HCT116 (cell line): Measurements from ENCODE around the gene DMRT3. TPM values are rescaled to one million over a fixed set of nuclear protein-coding genes. Genes with fewer than 3 reads are reported as not detected.

Experiments used
- ATAC-seq: fragments of 200-7000 bp; cut with Tn5 transposase; 2 replicates; pipeline ENCODE4 v1.9.1; 2020; ENCODE audit warnings: mild to moderate bottlenecking, moderate library complexity
- BruUV-seq: library from RNA; stranded (reverse); fragments of 400-500 nt; replicated peaks from 2 replicates; lab custom pipeline; 2021; lab: Mats Ljungman, UMichigan
- CTCF ChIA-PET: fragments of 300-600 bp; sonication (Branson Sonifier 250); formaldehyde crosslinking; loops from one replicate; lab custom pipeline; 2021; ENCODE audit warnings: antibody characterized with exemption; lab: Charles Lee
- POLR2A ChIA-PET: fragments of 300-600, 350-600 bp; sonication (Branson Sonifier 250); formaldehyde crosslinking; loops from one replicate; lab custom pipeline; 2021; ENCODE audit warnings: antibody characterized with exemption; lab: Charles Lee
- RAD21 ChIA-PET, 2 experiments: fragments of 300-600 bp; sonication (Branson Sonifier 250); formaldehyde crosslinking; loops; one replicate each; lab custom pipeline; 2023; ENCODE audit warnings: low total read pairs in 2 of 2; ENCODE audit not compliant: uncharacterized antibody in 2 of 2, unreplicated experiment in 2 of 2, low non-redundant PET in 1 of 2; lab: Charles Lee
- DNase-seq: peaks from one replicate; pipeline ENCODE4 v3.0.0-alpha.2; 2010; ENCODE audit warnings: low read depth, low spot score
- H2AFZ ChIP-seq: fragments of 200-600 bp; shearing (Covaris generic), sonication (generic); 2 replicates; pipeline ENCODE4 v1.6.1; 2017; ENCODE audit warnings: low read depth, mixed run types, mixed read lengths, antibody characterized with exemption, low read length; ENCODE audit not compliant: poor library complexity, severe bottlenecking
- H3K27ac ChIP-seq: 2 replicates; pipeline ENCODE4 v1.5.1; 2012; ENCODE audit warnings: low read depth, low read length
- H3K27me3 ChIP-seq: fragments of 200-600 bp; sonication (generic); 2 replicates; pipeline ENCODE4 v1.6.1; 2016; ENCODE audit warnings: mixed run types, low read length, mixed read lengths; ENCODE audit not compliant: insufficient read depth
- H3K36me3 ChIP-seq, 2 experiments: fragments of 200-500 bp in 1 of 2; fragments of 200-600 bp in 1 of 2; sonication (Bioruptor generic) in 1 of 2; sonication (generic) in 1 of 2; 2 replicates each; pipeline versions ENCODE4 v1.5.1 to v1.6.1; 2014 to 2016; ENCODE audit warnings: low read length in 2 of 2, inconsistent platforms in 1 of 2, mixed read lengths in 1 of 2, mixed run types in 1 of 2; ENCODE audit not compliant: insufficient read depth in 2 of 2, control insufficient read depth in 1 of 2
- H3K4me1 ChIP-seq, 2 experiments: fragments of 200-600 bp in 1 of 2; sonication (generic) in 1 of 2; 2 replicates each; pipeline versions ENCODE4 v1.5.1 to v1.6.1; 2012 to 2017; ENCODE audit warnings: low read length in 2 of 2, inconsistent platforms in 1 of 2, mild to moderate bottlenecking in 1 of 2, mixed read lengths in 1 of 2, mixed run types in 1 of 2, moderate library complexity in 1 of 2; ENCODE audit not compliant: insufficient read depth in 2 of 2, control insufficient read depth in 1 of 2
- H3K4me2 ChIP-seq: fragments of 200-600 bp; sonication (generic); 2 replicates; pipeline ENCODE4 v1.6.1; 2017; ENCODE audit warnings: mixed run types, low read length, mixed read lengths
- H3K4me3 ChIP-seq, 2 experiments: fragments of 200-600 bp in 1 of 2; sonication (generic) in 1 of 2; replicated peaks in 1 of 2; 2 replicates each; pipeline ENCODE4 v1.5.1; 2011 to 2016; ENCODE audit warnings: low read length in 2 of 2, control low read depth in 1 of 2, low read depth in 1 of 2, mild to moderate bottlenecking in 1 of 2, mixed read lengths in 1 of 2, mixed run types in 1 of 2
- H3K79me2 ChIP-seq: fragments of 200-600 bp; sonication (generic); 2 replicates; pipeline ENCODE4 v1.6.1; 2017; ENCODE audit warnings: mild to moderate bottlenecking, mixed run types, low read length, moderate library complexity, mixed read lengths; ENCODE audit not compliant: insufficient read depth
- H3K9ac ChIP-seq: fragments of 200-600 bp; sonication (generic); 2 replicates; pipeline ENCODE4 v1.6.1; 2016; ENCODE audit warnings: low read length, mixed read lengths
- H3K9me2 ChIP-seq: fragments of 200-600 bp; sonication (generic), shearing (Covaris generic); 2 replicates; pipeline ENCODE4 v1.6.1; 2017; ENCODE audit warnings: mixed run types, mild to moderate bottlenecking, moderate library complexity; ENCODE audit not compliant: insufficient read depth
- H3K9me3 ChIP-seq, 2 experiments: fragments of 200-500 bp in 1 of 2; fragments of 200-600 bp in 1 of 2; sonication (Bioruptor generic) in 1 of 2; sonication (generic) in 1 of 2; 2 replicates each; pipeline ENCODE4 v1.6.1; 2014 to 2017; ENCODE audit warnings: low read length in 2 of 2, mixed read lengths in 2 of 2, inconsistent platforms in 1 of 2, low read depth in 1 of 2, mild to moderate bottlenecking in 1 of 2, mixed run types in 1 of 2, moderate library complexity in 1 of 2; ENCODE audit not compliant: control insufficient read depth in 1 of 2, insufficient read depth in 1 of 2
- H4K20me1 ChIP-seq: fragments of 200-600 bp; sonication (generic), shearing (Covaris generic); 2 replicates; pipeline ENCODE4 v1.6.1; 2017; ENCODE audit warnings: mixed run types, mild to moderate bottlenecking, moderate library complexity; ENCODE audit not compliant: insufficient read depth
- CBX3 ChIP-seq: IDR thresholded peaks from 2 replicates; pipeline ENCODE4 v1.6.1; 2012; ENCODE audit warnings: low read depth
- CEBPB ChIP-seq: IDR thresholded peaks from 2 replicates; pipeline ENCODE4 v1.6.1; 2012; ENCODE audit warnings: low read depth
- EGR1 ChIP-seq: IDR thresholded peaks from 2 replicates; pipeline ENCODE4 v1.6.1; 2012; ENCODE audit warnings: low read depth
- ELF1 ChIP-seq: IDR thresholded peaks from 2 replicates; pipeline ENCODE4 v1.6.1; 2012; ENCODE audit warnings: low read depth, borderline replicate concordance
- EZH2 ChIP-seq: fragments of 200-600 bp; sonication (generic); IDR thresholded peaks from 2 replicates; pipeline ENCODE4 v1.6.1; 2017; ENCODE audit warnings: antibody characterized with exemption, mixed run types
- EZH2phosphoT487 ChIP-seq: fragments of 200-600 bp; IDR thresholded peaks from 2 replicates; pipeline ENCODE4 v1.6.1; 2018; ENCODE audit warnings: antibody characterized with exemption, borderline replicate concordance
- FOSL1 ChIP-seq: IDR thresholded peaks from 2 replicates; pipeline ENCODE4 v1.6.1; 2012; ENCODE audit warnings: low read depth
- JUND ChIP-seq: IDR thresholded peaks from 2 replicates; pipeline ENCODE4 v1.6.1; 2012
- POLR2AphosphoS5 ChIP-seq: IDR thresholded peaks from 2 replicates; pipeline ENCODE4 v1.6.1; 2011; ENCODE audit warnings: mild to moderate bottlenecking, low read depth, low read length, moderate library complexity
- RAD21 ChIP-seq: IDR thresholded peaks from 2 replicates; pipeline ENCODE4 v1.6.1; 2012; ENCODE audit warnings: low read depth, mild to moderate bottlenecking
- SIN3A ChIP-seq: IDR thresholded peaks from 2 replicates; pipeline ENCODE4 v1.6.1; 2012; ENCODE audit warnings: low read depth
- SP1 ChIP-seq: IDR thresholded peaks from 2 replicates; pipeline ENCODE4 v1.6.1; 2012; ENCODE audit warnings: low read depth
- SRF ChIP-seq: IDR thresholded peaks from 2 replicates; pipeline ENCODE4 v1.6.1; 2012; ENCODE audit warnings: low read depth
- YY1 ChIP-seq: IDR thresholded peaks from 2 replicates; pipeline ENCODE4 v1.6.1; 2011; ENCODE audit warnings: low read length, low read depth, moderate library complexity, mild to moderate bottlenecking; ENCODE audit not compliant: insufficient replicate concordance; ENCODE audit errors: extremely low read depth
- ZFX ChIP-seq: fragments of 450-650 bp; IDR thresholded peaks from 2 replicates; pipeline ENCODE4 v1.6.1; 2017
- ZNF274 ChIP-seq: fragments of 200-500 bp; sonication (Bioruptor generic); IDR thresholded peaks from 2 replicates; pipeline ENCODE4 v1.6.1; 2014; ENCODE audit warnings: mild to moderate bottlenecking, low read depth, low read length, inconsistent platforms
- intact Hi-C: fragments of 100-400 bp; cut with micrococcal nuclease; formaldehyde crosslinking; loops from 2 replicates; pipeline ENCODE4 v1.10.0; 2022
- total RNA-seq: library from RNA; stranded (reverse); gene quantifications from one replicate; pipeline ENCODE4 v1.2.1, GENCODE V29; 2021; ENCODE audit not compliant: unreplicated experiment
- TF ChIP-seq, protein P1 (sequence below), 3 experiments: fragments of 200-600 bp in 1 of 3; sonication (generic) in 1 of 3; IDR thresholded peaks in 2 of 3; conservative IDR thresholded peaks in 1 of 3; 2 replicates each; pipeline ENCODE4 v1.5.1; 2012 to 2017; ENCODE audit warnings: low read depth in 2 of 3, low read length in 2 of 3, antibody characterized with exemption in 1 of 3, borderline replicate concordance in 1 of 3, control low read depth in 1 of 3, mild to moderate bottlenecking in 1 of 3, mixed read lengths in 1 of 3, mixed run types in 1 of 3, moderate library complexity in 1 of 3; ENCODE audit not compliant: insufficient read depth in 1 of 3
- TF ChIP-seq, protein P2 (sequence below): IDR thresholded peaks from 2 replicates; pipeline ENCODE4 v1.6.1; 2011; ENCODE audit warnings: mild to moderate bottlenecking, low read length, moderate library complexity; ENCODE audit not compliant: insufficient replicate concordance; ENCODE audit errors: extremely low read depth
- TF ChIP-seq, protein P3 (sequence below): IDR thresholded peaks from 2 replicates; pipeline ENCODE4 v1.6.1; 2012

DMRT3 gene
- total RNA-seq, 1 experiment from 2014 or later, result not detected

DNA sequence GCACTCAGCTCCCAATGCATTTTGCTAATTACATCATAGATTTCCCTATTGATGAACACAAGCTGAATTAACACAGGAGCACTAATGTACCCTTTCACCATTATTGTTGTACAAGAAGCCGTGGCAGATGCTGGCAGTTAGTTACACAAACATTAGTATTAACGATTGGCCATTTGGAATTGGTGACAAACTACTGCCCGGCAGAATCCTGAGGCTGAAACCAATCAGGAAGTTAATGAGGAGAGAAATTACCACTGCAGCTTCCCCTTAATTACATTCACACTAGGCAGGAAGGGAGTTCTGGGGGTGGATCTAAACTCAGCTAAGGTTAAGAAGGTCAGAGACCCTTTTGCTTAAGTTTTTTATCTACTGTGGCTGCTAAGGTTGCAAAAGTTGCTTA lies 9.6 kb upstream of the DMRT3 start:
- Histone ChIP-seq H2AFZ (no peak overlapping the region), H3K4me2 (no peak overlapping the region), H3K27me3 (peaks cover 24% of the 10 kb centered on the region), H3K36me3 (no peaks in the 10 kb centered on the region), H3K27ac (no peak overlapping the region), H3K79me2 (no peaks in the 10 kb centered on the region), H3K9ac (no peak overlapping the region), H3K4me3 (no peak overlapping the region), H3K9me2 (no peaks in the 10 kb centered on the region), H3K4me1 (no peaks in the 10 kb centered on the region), H4K20me1 (no peaks in the 10 kb centered on the region), H3K9me3 (no peaks in the 10 kb centered on the region)
- ATAC-seq (no peak), DNase-seq (no peak)
- intact Hi-C loops, result no loop called here
- ChIA-PET CTCF (no interaction called here), RAD21 (no interaction called here), POLR2A (no interaction called here)
- no peak for TF ChIP-seq EZH2phosphoT487
- TF ChIP-seq ELF1, result no peak
- TF ChIP-seq YY1, result no peak
- no peak for TF ChIP-seq SRF
- no peak for TF ChIP-seq EZH2
- TF ChIP-seq SP1, result no peak
- no peak for TF ChIP-seq FOSL1
- no peak for TF ChIP-seq JUND
- TF ChIP-seq ZFX, result no peak
- no peak for TF ChIP-seq ZNF274
- no TSS peak for BruUV-seq

DNA sequence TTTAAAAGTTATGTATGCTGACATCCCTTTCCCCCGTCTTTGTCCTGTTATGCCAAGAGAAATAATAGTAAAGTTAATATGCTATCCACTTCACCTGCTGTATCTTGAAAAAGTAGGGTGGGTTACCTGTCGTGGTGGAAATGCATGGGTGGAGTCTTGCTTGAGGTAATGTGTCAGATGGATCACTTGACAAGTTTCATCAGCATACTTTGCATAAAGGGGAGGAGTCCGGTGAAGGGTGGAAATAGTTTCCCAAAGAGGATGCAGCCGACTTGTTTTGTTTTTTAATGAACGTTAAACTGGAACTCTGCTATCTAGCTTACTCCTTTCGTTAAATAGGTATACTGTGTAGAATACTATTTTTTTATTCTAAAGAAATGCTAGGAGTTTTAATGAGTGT lies 9.0 kb upstream of the DMRT3 start:
- no peaks in the 10 kb centered on the region for H3K36me3 ChIP-seq
- H2AFZ ChIP-seq, result no peak overlapping the region
- H3K4me3 ChIP-seq, result no peak overlapping the region
- H3K4me1 ChIP-seq, result no peaks in the 10 kb centered on the region
- H3K27ac ChIP-seq, result no peak overlapping the region
- no peaks in the 10 kb centered on the region for H4K20me1 ChIP-seq
- ChIA-PET CTCF (no interaction called here), RAD21 (no interaction called here), POLR2A (no interaction called here)
- peaks cover 20% of the 10 kb centered on the region for H3K27me3 ChIP-seq
- H3K9ac ChIP-seq, result no peak overlapping the region
- no peaks in the 10 kb centered on the region for H3K79me2 ChIP-seq
- no peak overlapping the region for H3K4me2 ChIP-seq
- ATAC-seq, result no peak
- intact Hi-C loops, result no loop called here
- TF ChIP-seq CBX3 (no peak), RAD21 (no peak), CEBPB (no peak), FOSL1 (no peak), SIN3A (no peak), JUND (no peak), POLR2AphosphoS5 (no peak), EZH2 (no peak), EGR1 (no peak)
- TF ChIP-seq, protein P1, sequence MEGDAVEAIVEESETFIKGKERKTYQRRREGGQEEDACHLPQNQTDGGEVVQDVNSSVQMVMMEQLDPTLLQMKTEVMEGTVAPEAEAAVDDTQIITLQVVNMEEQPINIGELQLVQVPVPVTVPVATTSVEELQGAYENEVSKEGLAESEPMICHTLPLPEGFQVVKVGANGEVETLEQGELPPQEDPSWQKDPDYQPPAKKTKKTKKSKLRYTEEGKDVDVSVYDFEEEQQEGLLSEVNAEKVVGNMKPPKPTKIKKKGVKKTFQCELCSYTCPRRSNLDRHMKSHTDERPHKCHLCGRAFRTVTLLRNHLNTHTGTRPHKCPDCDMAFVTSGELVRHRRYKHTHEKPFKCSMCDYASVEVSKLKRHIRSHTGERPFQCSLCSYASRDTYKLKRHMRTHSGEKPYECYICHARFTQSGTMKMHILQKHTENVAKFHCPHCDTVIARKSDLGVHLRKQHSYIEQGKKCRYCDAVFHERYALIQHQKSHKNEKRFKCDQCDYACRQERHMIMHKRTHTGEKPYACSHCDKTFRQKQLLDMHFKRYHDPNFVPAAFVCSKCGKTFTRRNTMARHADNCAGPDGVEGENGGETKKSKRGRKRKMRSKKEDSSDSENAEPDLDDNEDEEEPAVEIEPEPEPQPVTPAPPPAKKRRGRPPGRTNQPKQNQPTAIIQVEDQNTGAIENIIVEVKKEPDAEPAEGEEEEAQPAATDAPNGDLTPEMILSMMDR (IDR thresholded peaks at IDR 0.05 in 2 of 3, conservative IDR thresholded peaks at IDR 0.05 in 1 of 3; ENCODE audit: borderline replicate concordance in 1 of 3, insufficient read depth in 1 of 3, low read depth in 2 of 3, low read length in 2 of 3), result no peak
- TF ChIP-seq, protein P2, sequence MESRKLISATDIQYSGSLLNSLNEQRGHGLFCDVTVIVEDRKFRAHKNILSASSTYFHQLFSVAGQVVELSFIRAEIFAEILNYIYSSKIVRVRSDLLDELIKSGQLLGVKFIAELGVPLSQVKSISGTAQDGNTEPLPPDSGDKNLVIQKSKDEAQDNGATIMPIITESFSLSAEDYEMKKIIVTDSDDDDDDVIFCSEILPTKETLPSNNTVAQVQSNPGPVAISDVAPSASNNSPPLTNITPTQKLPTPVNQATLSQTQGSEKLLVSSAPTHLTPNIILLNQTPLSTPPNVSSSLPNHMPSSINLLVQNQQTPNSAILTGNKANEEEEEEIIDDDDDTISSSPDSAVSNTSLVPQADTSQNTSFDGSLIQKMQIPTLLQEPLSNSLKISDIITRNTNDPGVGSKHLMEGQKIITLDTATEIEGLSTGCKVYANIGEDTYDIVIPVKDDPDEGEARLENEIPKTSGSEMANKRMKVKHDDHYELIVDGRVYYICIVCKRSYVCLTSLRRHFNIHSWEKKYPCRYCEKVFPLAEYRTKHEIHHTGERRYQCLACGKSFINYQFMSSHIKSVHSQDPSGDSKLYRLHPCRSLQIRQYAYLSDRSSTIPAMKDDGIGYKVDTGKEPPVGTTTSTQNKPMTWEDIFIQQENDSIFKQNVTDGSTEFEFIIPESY, result no peak
- TF ChIP-seq, protein P3, sequence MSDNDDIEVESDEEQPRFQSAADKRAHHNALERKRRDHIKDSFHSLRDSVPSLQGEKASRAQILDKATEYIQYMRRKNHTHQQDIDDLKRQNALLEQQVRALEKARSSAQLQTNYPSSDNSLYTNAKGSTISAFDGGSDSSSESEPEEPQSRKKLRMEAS, result no peak
- DNase-seq, result no peak
- BruUV-seq, result no TSS peak
- no peaks in the 10 kb centered on the region for H3K9me2 ChIP-seq
- H3K9me3 ChIP-seq, result no peaks in the 10 kb centered on the region
